Gastroesophageal sphincter (tissue), 4 donors: ENCODE results near the gene RHBDF1. TPM values are rescaled to one million over a fixed set of nuclear protein-coding genes. Genes with fewer than 3 reads are reported as not detected.
"Not testable (repeated sequence)": the region's sequence is repeated elsewhere in the genome, so short reads cannot be mapped to it uniquely, and the experiment has no call there.

Source experiments
- ATAC-seq: fragments of 150-250 bp; one replicate; pipeline ENCODE4 v1.9.1; 2016; ENCODE audit warnings: mild to moderate bottlenecking, moderate library complexity
- H3K27ac ChIP-seq, 4 donors: fragments of 200-600 bp; sonication (generic) in 3 of 4; 1 replicate in 3 of 4; 2 replicates in 1 of 4; pipeline ENCODE4 v1.5.1; 2016 to 2019
- H3K27me3 ChIP-seq: fragments of 200-600 bp; sonication (generic); one replicate; pipeline ENCODE4 v1.5.1; 2019
- H3K36me3 ChIP-seq, 2 donors: fragments of 200-600 bp; sonication (generic); one replicate each; pipeline ENCODE4 v1.5.1; 2019; ENCODE audit warnings: control low read depth in 1 of 2
- H3K4me1 ChIP-seq, 3 donors: fragments of 200-600 bp; sonication (generic); 1 replicate in 2 of 3; 2 replicates in 1 of 3; pipeline ENCODE4 v1.5.1; 2016 to 2019; ENCODE audit warnings: control low read depth in 2 of 3
- H3K4me3 ChIP-seq, 2 donors: fragments of 200-600 bp; sonication (generic); one replicate each; pipeline ENCODE4 v1.5.1; 2019; ENCODE audit warnings: mild to moderate bottlenecking in 1 of 2, moderate library complexity in 1 of 2
- H3K9me3 ChIP-seq, 3 donors: fragments of 200-600 bp; sonication (generic); one replicate each; pipeline ENCODE4 v1.5.1; 2017 to 2019; ENCODE audit warnings: control low read depth in 2 of 3
- CTCF ChIP-seq, 4 experiments: fragments of 200-600 bp in 2 of 4; fragments of 450-650 bp in 2 of 4; sonication (generic) in 1 of 4; IDR thresholded peaks; one replicate each; pipeline ENCODE4 v1.5.1; 2017 to 2019; ENCODE audit warnings: antibody characterized with exemption in 4 of 4, mild to moderate bottlenecking in 2 of 4, moderate library complexity in 2 of 4
- EP300 ChIP-seq: sonication (generic); formaldehyde crosslinking; IDR thresholded peaks from one replicate; pipeline ENCODE4 v1.6.1; 2017; ENCODE audit warnings: antibody characterized with exemption, mild to moderate bottlenecking
- POLR2A ChIP-seq, 2 donors: fragments of 450-650 bp; IDR thresholded peaks; one replicate each; pipeline ENCODE4 v1.6.1; 2017; ENCODE audit warnings: antibody characterized with exemption in 2 of 2, mild to moderate bottlenecking in 2 of 2, moderate library complexity in 1 of 2
- POLR2AphosphoS5 ChIP-seq: sonication (generic); formaldehyde crosslinking; IDR thresholded peaks from one replicate; pipeline ENCODE4 v1.6.1; 2017; ENCODE audit warnings: antibody characterized with exemption
- WGBS, 2 donors: methylation state at CpG; one replicate each; pipeline ENCODE4 v1.1.5; 2018; ENCODE audit warnings: low coverage in 1 of 2; 5-methylcytosine and 5-hydroxymethylcytosine counted together
- total RNA-seq, 4 donors: library from RNA; depleted of rRNA; stranded (reverse); fragments of >200 nt; gene quantifications; one replicate each; pipeline ENCODE4 v1.1.0, GENCODE V29; 2016

RHBDF1 gene
- total RNA-seq, 4 donors from 2014 or later: 21.0 to 52.3 (median 33.0) TPM

- Histone ChIP-seq H3K4me3 (peak overlapping the region in 1 of 2 donors; percentile 10), H3K9me3 (no peaks in the 10 kb centered on the region)
These were observed 30.4 kb downstream of the RHBDF1 start for GRCh38 chr16:42069-42457.

GRCh38 chr16:41439-42068, 30.9 kb downstream of the RHBDF1 start:
- Histone ChIP-seq H3K27ac (no peak overlapping the region), H3K4me3 (peak overlapping the region in 1 of 2 donors; percentile 10), H3K9me3 (no peaks in the 10 kb centered on the region), H3K36me3 (peaks cover 0 to 37% of the 10 kb centered on the region in 2 donors), H3K4me1 (no peaks in the 10 kb centered on the region), H3K27me3 (no peaks in the 10 kb centered on the region)
- TF ChIP-seq POLR2AphosphoS5 (no peak), EP300 (no peak), CTCF (IDR thresholded peaks at IDR 0.05) (no peak), POLR2A (IDR thresholded peaks at IDR 0.05) (no peak)
- 76 to 90% methylated on average over 6 to 7 of the region's 22 CpGs for WGBS, 2 donors
- no peak for ATAC-seq

More at GRCh38 chr16:42069-42457, 30.4 kb downstream of the RHBDF1 start:
- no peaks in the 10 kb centered on the region for H3K4me1 ChIP-seq
- no peak for TF ChIP-seq EP300
- no peak for TF ChIP-seq POLR2AphosphoS5
- no peak for TF ChIP-seq CTCF (IDR thresholded peaks at IDR 0.05)
- no peak for TF ChIP-seq POLR2A (IDR thresholded peaks at IDR 0.05)
- peaks cover 0 to 42% of the 10 kb centered on the region in 2 donors for H3K36me3 ChIP-seq
- 68 to 94% methylated on average over 10 to 11 of the region's 11 CpGs for WGBS, 2 donors
- no peaks in the 10 kb centered on the region for H3K27me3 ChIP-seq
- H3K27ac ChIP-seq: no peak overlapping the region
- no peak for ATAC-seq

- TF ChIP-seq POLR2A (IDR thresholded peaks at IDR 0.05): no peak
- no peak for TF ChIP-seq POLR2AphosphoS5
- TF ChIP-seq CTCF (IDR thresholded peaks at IDR 0.05): no peak
- TF ChIP-seq EP300: no peak
- Histone ChIP-seq H3K27me3 (no peaks in the 10 kb centered on the region), H3K4me1 (no peaks in the 10 kb centered on the region), H3K9me3 (no peaks in the 10 kb centered on the region), H3K4me3 (no peak overlapping the region), H3K36me3 (peaks cover 0 to 15% of the 10 kb centered on the region in 2 donors), H3K27ac (no peak overlapping the region)
- 81 to 92% methylated on average over 4 of the region's 13 CpGs for WGBS, 2 donors
- no peak for ATAC-seq
These were observed 33.2 kb downstream of the RHBDF1 start for GRCh38 chr16:38941-39892.

- not testable (repeated sequence) for H3K27ac ChIP-seq, H3K36me3 ChIP-seq, H3K4me3 ChIP-seq, H3K27me3 ChIP-seq, ATAC-seq, H3K9me3 ChIP-seq, H3K4me1 ChIP-seq
- 65 to 85% methylated on average over 3 to 7 of the region's 11 CpGs for WGBS, 2 donors
These were observed 34.2 kb downstream of the RHBDF1 start for GRCh38 chr16:38206-38605.

- Histone ChIP-seq H3K27me3 (no peaks in the 10 kb centered on the region), H3K4me1 (no peaks in the 10 kb centered on the region), H3K9me3 (no peaks in the 10 kb centered on the region), H3K36me3 (peaks cover 0 to 5% of the 10 kb centered on the region in 2 donors), H3K27ac (no peak overlapping the region), H3K4me3 (no peak overlapping the region)
- WGBS, 2 donors: 87 to 90% methylated on average over 3 to 4 of the region's 5 CpGs
- ATAC-seq: no peak
- TF ChIP-seq POLR2A (IDR thresholded peaks at IDR 0.05) (no peak), POLR2AphosphoS5 (no peak), EP300 (no peak), CTCF (IDR thresholded peaks at IDR 0.05) (no peak)
These were observed 34.9 kb downstream of the RHBDF1 start for GRCh38 chr16:37511-37910.
